ENCODE results near the gene MYADM. TPM values are rescaled to one million over a fixed set of nuclear protein-coding genes. Genes with fewer than 3 reads are reported as not detected.

MYADM gene
- total RNA-seq, 1 donor from 2014 or later: 9.8 TPM

GRCh38 chr19:53909471-53910169 is 41.9 kb downstream of the MYADM start:
- DNase-seq (ENCODE audit: low read depth, low spot score): no peak

GRCh38 chr19:53910170-53910518 is 42.5 kb downstream of the MYADM start:
- no peak for DNase-seq (ENCODE audit: low read depth, low spot score)

- no peak for DNase-seq (ENCODE audit: low read depth, low spot score)
These were observed 45.0 kb downstream of the MYADM start for GRCh38 chr19:53912653-53913052.

GRCh38 chr19:53915000-53915399 is 47.3 kb downstream of the MYADM start:
- DNase-seq (ENCODE audit: low read depth, low spot score): no peak

GRCh38 chr19:53916004-53916403 is 48.3 kb downstream of the MYADM start:
- no peak for DNase-seq (ENCODE audit: low read depth, low spot score)

- DNase-seq (ENCODE audit: low read depth, low spot score): no peak
These were observed 49.7 kb downstream of the MYADM start for GRCh38 chr19:53917356-53917755.

Other genes with a start within 250 kb of the MYADM start
- not detected in 2 replicates for gene DPRX, start 235.9 kb upstream of the MYADM start, total RNA-seq
- 0.04 and 0.13 TPM in 2 replicates for gene NLRP12, start 43.6 kb upstream of the MYADM start, total RNA-seq
- 0.14 TPM in 1 of 2 replicates, not detected in the other for gene PRKCG, start 14.3 kb downstream of the MYADM start, total RNA-seq
- gene CACNG7, start 41.4 kb downstream of the MYADM start, total RNA-seq: 0.04 and 0.13 TPM in 2 replicates
- 0.42 and 1.4 TPM in 2 replicates for gene CACNG8, start 95.1 kb downstream of the MYADM start, total RNA-seq
- gene CACNG6, start 123.8 kb downstream of the MYADM start, total RNA-seq: 1.8 and 3.1 TPM in 2 replicates
- not detected in 2 replicates for gene VSTM1, start 196.0 kb downstream of the MYADM start, total RNA-seq
- gene TARM1, start 213.5 kb downstream of the MYADM start, total RNA-seq: not detected in 2 replicates
- 0.07 TPM in 1 of 2 replicates, not detected in the other for gene OSCAR, start 232.9 kb downstream of the MYADM start, total RNA-seq
- 20.7 and 22.5 TPM in 2 replicates for gene NDUFA3, start 235.0 kb downstream of the MYADM start, total RNA-seq
- gene TFPT, start 247.8 kb downstream of the MYADM start, total RNA-seq: 15.0 and 22.8 TPM in 2 replicates
- 81.6 and 99.8 TPM in 2 replicates for gene PRPF31, start 247.9 kb downstream of the MYADM start, total RNA-seq

Measured in pulmonary artery endothelial cell (primary cell).